A549 (cell line): ENCODE data around the gene SPATA13.

ENCODE experiments used
- CTCF ChIP-seq: fragments of >200 bp; sonication (Bioruptor Twin); formaldehyde crosslinking; IDR thresholded peaks from 3 replicates; pipeline ENCODE4 v1.5.1; 2016
- HOXA7 ChIP-seq: fragments of 250-450 bp; sonication (Bioruptor Pico); IDR thresholded peaks from 2 replicates; pipeline ENCODE4 v1.5.0; 2020; ENCODE audit warnings: mild to moderate bottlenecking, moderate library complexity
- JUNB ChIP-seq: fragments of >200 bp; sonication (Bioruptor Twin); formaldehyde crosslinking; IDR thresholded peaks from 2 replicates; pipeline ENCODE4 v1.6.1; 2016
- POLR2A ChIP-seq: IDR thresholded peaks from 2 replicates; pipeline ENCODE4 v1.6.1; 2012; ENCODE audit warnings: mild to moderate bottlenecking, low read length
- USF2 ChIP-seq: fragments of 450-650 bp; IDR thresholded peaks from 2 replicates; pipeline ENCODE4 v1.6.1; 2014; ENCODE audit warnings: antibody characterized with exemption
- ZC3H11A ChIP-seq: fragments of 450-650 bp; IDR thresholded peaks from 2 replicates; pipeline ENCODE4 v1.6.1; 2014; ENCODE audit warnings: antibody characterized with exemption, mild to moderate bottlenecking

- TF ChIP-seq HOXA7 (no peak), JUNB (no peak), POLR2A (no peak), ZC3H11A (no peak), CTCF (no peak), USF2 (no peak)
Observed at GRCh38 chr13:24276861-24277260, 116.3 kb downstream of the SPATA13 start.
